GM19468 (cell line): ENCODE results near the gene GPR37L1.

Source experiments
- ATAC-seq: cut with Tn5 transposase; IDR thresholded peaks from one replicate; pipeline ENCODE4 v1.9.1; 2021; ENCODE audit warnings: mild to moderate bottlenecking, moderate library complexity, moderate number of reproducible peaks; ENCODE audit not compliant: unreplicated experiment; ENCODE audit errors: extremely low read depth

Gene GPR37L1, protein sequence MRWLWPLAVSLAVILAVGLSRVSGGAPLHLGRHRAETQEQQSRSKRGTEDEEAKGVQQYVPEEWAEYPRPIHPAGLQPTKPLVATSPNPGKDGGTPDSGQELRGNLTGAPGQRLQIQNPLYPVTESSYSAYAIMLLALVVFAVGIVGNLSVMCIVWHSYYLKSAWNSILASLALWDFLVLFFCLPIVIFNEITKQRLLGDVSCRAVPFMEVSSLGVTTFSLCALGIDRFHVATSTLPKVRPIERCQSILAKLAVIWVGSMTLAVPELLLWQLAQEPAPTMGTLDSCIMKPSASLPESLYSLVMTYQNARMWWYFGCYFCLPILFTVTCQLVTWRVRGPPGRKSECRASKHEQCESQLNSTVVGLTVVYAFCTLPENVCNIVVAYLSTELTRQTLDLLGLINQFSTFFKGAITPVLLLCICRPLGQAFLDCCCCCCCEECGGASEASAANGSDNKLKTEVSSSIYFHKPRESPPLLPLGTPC

DNA sequence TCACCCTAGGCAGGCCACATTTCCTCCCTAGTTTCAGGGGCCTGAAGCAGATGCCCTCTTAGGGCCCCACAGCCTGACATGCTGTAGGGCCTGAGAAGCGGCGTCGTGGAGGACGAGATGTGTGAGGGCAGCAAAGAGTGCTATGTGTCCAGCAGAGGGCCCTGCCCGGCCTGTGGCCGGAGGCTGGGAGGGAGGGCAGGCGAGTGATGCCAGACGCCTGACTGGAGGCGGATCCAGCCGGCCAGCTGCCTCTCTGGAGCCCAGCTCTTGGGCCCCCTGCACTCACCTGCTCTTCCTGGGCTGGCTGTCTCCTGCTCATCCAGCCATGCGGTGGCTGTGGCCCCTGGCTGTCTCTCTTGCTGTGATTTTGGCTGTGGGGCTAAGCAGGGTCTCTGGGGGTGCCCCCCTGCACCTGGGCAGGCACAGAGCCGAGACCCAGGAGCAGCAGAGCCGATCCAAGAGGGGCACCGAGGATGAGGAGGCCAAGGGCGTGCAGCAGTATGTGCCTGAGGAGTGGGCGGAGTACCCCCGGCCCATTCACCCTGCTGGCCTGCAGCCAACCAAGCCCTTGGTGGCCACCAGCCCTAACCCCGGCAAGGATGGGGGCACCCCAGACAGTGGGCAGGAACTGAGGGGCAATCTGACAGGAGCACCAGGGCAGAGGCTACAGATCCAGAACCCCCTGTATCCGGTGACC lies at the start of gene GPR37L1:
Gene GPR37L1 (plus strand): TSS at position 279 of the 697 bp plus-strand sequence. CDS start 47 bp downstream, at position 326.
- ATAC-seq, result no peak

DNA sequence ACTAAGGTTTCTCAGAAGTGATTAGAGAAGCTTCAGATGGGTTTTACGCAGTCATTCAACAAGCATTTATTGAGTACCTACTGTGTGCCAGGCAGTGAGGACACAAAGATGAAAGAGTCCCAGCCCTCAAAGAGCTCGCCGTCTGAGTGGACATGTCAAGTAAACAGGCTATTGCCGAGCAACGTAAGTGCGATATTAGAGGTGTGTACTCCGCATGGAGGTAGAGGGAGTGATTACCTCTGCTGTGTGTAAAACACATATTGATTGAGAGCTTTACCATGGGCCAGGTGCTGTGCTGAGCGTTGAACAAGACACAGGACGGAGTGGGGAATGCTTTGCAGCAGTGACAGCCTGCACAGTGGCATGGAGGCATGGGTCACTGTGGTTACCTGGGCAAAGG lies 49.5 kb upstream of the GPR37L1 start:
- ATAC-seq, result no peak

DNA sequence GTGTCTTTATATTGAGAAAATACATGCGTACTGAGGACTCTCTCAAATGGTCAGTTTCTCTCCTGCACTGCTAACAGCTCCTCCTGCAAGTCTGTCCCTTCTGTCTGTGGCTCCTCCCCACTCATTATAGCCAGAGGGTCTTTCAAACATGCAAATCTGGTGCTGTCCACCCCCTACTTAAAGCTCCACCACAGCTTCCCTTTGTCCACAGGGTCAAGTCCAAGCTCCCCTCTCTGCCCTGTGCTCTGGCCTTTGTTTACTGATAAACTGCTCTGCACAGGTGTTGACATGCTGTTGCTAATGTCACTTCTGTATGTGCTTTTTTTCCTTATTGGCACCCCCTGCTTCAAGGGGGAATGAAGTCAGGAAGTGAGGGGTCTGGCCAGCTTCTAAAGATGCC lies 47.7 kb upstream of the GPR37L1 start:
- ATAC-seq, result no peak

DNA sequence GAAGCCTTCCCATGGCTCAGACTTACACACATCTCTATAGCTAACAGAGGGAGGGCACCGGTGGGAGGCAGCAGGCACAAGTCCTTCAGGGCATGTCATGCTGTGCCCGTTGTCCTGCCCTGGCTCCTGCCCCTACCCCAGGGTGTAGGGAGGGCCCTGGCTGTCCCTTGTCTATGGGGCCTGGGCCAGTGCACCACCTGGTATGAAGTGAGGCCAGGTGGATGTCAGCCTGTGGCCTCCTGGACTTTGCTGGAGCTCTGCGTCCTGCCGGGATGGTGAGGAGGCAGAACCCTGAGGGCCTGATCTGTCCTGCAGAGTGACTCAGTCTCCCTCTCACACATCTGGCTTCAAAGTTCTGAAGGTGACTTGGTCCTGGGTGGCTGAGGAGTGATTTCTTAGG lies 47.3 kb upstream of the GPR37L1 start:
- no peak for ATAC-seq

DNA sequence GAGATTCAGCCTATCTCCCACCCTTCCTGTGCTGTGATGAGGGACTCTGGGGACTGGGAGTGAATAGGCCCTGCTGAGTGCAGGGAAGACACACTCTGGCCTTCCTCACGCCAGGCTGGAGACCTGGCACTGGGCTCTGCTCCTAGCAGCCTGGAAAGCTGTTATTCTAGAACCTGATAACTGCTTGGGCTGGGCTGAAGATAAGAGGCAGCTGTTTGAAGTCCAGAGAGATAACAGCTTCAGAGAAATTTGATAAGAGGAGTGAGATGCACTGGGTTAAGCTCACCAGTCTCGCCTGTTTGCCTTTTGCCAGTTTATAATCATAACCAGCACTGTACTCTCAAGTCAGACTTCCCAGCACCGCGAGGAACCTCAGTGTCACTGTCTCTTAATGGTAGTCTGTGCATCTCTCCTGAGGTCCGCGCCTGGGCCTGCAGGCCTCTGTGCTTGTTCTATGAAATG lies 46.6 kb upstream of the GPR37L1 start:
- ATAC-seq, result no peak

DNA sequence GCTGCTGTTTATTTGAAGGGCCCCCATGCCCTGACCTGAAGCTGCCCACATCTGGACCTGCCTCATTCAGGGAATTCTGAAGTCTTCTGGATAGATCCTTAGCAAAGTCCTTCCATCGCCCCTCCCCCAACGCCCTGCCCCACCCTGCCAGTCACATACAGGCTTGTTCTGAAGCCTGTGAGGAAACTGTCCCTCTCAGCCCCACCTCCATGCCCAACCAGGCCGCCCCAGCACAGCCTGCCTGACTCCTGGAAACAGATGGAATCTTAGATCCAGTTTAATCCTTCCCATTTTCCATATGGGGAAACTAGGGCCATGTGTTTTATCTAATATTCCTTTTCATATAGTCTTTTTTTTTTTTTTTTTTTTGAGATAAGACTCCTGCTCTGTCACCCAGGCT lies 44.5 kb upstream of the GPR37L1 start:
- ATAC-seq, result no peak

DNA sequence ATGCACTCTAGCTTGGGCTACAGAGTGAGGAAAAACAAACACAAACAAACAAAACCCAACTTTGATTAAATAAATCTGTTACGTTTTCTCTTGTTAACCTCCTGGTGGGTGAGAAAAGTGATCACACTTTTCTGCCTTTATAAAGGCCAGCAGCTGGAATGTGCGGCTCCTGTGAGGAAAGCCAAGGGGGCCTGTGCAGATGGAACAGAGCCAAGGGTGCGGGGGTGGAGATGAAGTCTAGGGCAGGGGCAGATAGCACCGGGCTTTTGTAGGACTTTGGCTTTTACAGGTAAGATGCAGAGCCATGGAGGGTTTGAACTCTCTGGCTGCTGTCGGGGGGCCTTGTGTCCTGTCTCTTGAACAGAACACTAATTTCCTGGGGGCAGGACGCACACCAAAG lies 40.7 kb upstream of the GPR37L1 start:
- no peak for ATAC-seq

DNA sequence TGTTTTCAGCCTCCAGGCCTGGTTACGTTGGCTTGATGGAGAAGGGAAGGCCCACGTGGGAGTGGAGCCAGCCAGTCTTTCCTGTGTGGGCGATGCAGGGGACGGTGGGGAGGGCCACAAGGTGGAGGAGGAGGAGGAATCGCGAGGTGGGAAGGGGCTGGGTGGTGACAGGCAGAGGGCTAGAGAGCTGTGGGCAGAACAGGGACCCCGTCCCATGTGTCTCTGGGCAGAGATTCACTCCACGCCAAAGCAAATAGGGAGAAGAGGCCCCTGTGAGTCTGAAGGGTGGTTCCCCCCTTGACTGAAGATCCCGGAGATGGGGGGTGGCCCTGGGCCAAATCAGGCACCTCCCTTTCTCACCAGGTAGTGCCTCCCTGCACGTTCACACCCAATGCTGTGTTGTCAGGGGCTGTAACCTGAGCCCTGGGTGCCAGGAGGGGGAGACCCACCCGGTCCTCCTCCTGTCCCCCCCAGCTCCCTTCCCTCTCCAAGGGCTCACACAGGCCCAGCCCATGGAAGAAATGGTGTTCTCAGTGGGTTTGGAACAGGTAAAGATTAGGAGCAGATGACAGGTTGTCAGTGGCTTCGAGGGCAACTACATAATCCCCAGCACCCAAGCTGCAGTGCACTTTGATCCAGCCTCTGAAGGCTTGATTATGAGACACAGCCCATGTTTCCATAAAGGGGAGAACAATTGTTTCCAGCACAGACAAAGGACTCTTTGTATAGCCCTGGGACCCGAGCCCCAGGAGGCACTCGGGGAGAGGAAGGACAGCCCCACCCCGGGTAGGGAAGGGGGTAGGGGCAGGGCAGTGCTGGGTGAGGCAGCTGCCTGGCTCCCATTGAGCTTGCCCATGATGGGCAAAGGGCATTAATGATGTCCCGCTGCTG lies 37.7 kb upstream of the GPR37L1 start:
- ATAC-seq, result no peak

DNA sequence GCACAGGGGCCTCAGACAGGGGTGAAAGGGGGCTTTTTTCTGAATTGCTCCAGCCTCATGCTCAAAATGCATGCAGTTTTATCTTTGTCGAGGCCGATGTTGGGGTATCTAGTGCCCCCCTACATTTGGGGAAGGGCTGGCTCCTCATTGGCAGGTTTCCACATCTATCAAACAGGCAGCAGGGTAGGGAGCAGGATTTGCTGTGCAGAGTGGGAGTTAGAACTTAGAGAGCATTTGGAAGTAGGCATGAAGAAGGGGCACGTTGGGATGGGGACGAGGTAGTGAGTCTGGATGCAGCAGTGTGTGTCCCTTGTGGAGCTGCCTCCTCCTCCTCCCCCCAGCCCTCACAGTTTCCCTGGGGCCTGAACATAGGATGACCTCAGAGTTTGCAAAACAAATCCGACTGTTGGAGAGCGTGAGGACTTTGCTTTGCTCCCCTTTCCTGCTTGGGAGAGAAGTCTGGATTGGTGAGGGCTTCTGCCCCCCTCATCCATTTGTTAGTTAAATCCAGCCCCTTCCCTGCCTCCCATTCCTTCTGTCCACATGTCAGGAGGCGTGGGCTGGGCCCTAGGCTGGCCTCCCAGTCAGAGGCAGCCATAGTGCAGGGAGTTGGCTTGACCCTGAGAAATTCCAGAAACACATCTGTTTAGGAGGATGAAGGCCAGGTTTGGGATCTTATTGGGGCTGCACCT lies 36.9 kb upstream of the GPR37L1 start:
- ATAC-seq, result no peak

DNA sequence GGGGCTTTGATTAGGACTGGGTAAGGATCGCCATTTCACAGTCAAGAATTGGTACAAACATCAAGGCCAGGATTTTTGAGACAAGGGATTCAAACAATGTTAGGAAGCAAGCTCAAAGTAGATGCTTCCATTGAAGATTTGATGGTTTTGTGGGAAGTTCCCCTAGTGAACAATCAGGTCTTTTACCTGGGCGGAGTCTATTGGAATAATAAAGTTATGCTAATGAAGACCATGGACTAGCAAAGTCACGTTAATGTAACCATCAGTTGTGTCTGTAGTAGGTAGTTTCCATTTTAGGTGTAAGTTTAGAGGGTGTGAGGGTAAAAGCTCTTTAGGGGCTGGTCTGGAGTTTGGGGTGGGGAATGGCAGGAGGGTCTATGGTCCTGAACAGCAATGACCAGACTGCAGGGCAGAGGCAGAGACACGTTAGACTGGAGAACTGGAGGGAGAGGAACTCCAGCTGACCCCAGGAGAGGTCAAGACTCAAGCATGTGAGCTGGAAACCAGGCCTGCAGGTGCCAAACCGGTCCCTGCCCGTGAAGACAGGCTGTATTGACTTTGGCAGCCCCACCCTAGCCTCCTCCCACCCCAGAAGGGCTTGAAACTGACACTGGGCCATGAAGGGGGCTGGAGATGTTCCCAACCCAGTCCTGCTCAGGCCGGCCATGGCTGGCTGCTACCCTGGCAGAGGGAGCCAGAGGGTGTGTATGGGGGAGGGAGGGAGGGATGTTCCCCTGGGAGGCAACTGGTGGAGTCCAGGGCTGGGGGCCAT lies 36.0 kb upstream of the GPR37L1 start:
- no peak for ATAC-seq

DNA sequence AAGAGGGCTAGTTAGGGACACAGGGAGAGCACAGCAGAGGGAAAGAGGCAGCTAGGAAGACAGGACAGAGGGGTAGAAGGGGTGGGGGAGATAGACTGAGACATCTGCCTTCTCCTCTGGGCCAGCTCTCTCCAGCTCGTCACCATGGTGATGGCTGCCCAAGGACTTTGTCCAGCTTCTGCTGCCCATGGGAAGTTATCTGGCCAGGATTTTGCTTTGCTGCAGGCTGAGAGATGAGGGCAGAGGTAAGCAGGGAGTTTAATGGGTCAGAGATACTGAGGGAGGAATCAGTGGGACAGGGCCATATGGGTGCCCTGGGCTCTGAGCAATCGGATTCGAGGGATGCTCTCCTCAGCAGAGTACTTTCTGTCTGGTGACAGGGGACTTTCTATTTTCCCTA lies 34.5 kb upstream of the GPR37L1 start:
- ATAC-seq, result no peak

DNA sequence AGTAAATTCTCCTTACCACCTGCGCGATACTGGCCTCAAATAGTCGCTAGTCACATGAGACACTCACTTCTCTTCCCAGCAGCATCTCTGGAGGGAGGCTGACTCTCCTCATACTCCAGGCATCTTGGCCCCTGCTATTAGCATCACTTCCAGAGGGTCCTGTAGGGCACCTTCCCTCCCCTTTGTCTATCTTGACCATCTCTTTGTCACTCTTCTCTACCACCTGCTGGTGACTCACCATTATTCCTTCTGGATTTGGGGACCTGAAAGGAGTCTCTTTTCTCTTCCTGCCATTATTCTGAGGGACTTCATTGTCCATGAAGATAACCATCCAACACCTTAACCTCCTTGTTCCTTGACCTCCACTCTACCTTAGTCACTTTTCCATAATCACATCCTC lies 31.7 kb upstream of the GPR37L1 start:
- ATAC-seq, result no peak

DNA sequence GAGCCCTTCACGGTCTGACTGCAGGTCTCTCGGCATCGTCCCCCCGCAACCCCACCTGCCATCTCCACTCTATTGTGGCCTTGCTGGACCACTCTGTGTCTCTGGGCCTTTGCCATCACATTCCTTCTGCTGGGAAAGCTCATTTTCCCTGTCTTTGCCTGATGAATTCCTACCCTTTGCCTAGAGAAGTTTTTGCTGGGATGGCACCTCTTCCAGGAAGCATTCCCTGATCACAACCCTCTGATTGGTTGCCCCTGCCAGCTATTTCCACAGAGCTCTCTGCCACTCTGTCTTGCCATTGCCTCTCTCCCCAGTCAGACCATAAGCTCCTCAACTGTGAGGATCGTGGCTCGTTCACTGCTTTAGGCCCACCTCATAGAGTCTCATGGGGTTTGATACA lies 28.9 kb upstream of the GPR37L1 start:
- ATAC-seq, result no peak

DNA sequence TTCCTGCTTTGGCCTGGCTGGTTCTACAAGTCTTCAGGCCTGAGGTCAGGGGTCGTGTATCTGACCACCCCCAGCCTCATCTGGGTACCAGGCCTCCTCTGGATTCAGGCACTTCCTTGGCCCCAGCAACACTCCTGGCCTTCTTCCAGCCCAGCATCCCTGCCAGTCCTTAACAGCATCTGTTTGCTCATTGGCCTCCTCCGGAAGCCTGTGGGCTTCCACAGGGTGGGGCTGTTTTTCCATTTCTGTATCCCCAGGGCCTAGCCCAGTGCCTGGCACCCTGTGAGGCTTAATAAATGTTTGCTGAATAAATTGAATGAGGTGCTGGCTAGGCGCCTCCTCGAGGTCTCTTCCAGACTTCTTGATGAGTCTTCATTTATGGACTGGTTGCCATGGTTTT lies 21.5 kb upstream of the GPR37L1 start:
- ATAC-seq, result no peak

DNA sequence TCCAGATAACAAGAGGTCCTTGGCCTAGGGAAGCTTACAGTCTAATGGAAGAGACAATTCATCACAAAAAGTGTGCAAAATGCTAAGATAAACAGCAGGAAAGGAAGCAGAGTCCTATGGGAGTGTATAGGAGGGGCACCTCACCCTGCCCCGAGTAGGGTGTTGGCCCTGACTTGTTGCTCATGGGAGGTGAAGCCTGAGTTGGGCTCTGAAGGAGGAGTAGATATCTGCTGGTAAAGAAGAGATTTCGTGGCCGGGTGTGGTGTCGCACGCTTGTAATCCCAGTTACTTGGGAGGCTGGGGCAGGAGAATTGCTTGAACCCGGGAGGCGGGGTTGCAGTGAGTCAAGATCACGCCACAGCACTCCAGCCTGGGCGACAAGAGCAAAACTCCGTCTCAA lies 18.6 kb upstream of the GPR37L1 start:
- no peak for ATAC-seq

DNA sequence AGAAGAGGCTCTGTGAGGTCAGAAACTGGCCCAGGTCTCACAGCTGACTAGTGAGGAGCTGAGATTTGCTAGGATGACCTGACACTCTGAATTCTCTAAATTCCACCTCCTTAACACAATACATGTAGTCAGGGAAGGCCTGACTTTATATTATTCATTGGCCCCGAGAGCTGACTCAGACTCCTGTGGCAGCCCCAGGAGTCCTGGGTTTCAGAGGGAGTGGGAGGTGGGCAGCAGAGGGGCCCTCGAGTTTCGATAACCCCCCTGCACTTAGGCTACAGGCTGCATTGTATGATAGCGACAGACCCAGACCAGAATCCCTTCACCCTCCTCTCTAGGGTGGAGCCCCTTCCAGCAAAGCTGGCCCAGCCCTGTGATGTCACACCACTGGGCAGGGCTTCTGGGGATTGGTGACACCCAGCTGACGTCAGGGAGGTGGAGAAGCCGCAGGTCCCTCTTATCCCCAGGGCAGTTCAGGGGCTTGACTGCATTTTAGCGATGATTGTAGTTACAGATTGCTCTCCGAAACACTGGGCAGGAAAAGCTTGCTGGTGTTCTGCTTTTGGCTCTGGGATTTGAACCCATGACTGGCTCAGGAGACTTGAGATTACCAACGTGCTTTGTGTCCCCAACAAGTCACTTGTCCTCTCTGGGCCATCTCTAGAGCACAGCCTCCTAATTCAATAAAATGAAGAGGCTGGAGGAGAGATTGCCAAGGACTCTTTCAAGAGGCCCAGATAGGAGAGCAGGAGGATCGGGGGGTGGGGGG lies 17.0 kb upstream of the GPR37L1 start:
- no peak for ATAC-seq

DNA sequence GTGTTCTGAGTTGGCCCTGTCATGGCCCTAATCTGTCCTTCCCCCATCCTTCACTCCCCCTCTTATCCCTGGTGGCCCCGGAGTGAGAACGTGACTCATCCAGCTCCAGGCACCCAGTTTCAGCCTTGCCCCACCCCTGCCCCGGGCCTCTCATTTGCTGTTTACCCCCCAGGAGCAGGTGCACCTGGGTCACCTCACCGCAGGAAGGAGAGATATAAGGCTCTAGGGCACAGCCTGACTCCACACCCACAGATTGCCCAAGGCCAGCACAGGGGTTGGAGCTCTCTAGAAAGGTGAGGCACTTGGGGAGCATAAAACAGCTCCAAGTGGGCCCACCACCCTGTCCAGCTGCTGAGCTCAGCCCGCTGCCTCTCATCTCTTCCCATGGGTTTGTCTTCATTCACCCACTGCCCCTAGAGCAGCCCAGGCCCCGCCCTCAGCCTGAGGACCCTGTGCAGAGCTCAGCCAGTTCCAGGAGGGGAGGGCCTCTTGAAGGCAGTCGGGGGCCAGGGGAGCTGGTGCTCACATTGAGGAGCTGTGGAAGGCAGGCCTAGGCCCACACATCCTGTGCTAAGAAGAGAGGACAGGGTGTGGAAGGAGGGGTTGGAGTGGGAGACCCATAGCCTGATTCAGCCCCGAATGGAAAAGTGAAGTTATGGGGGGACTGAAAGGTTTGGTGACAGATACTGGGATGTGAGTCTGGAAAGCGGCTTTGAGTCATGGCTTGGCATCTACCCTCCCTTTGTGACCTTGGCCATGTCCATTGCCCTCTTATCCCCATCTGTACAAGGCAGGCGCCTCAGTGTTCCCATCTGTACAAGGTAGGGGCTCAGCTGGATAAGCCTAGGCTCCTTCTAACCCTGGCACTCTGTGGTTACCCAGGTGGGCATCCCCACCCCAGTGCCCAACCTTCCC lies 16.1 kb upstream of the GPR37L1 start:
- no peak for ATAC-seq
